LNCaP clone FGC (cell line): ENCODE results near the gene GBP1.

ENCODE experiments used
- DNase-seq: peaks from one replicate; pipeline ENCODE4 v3.0.0-alpha.2; 2011; ENCODE audit warnings: low read depth
- H3K4me3 ChIP-seq: 2 replicates; pipeline ENCODE4 v1.5.1; 2011; ENCODE audit warnings: mild to moderate bottlenecking, low read depth, low read length, control low read depth
- CTCF ChIP-seq: IDR thresholded peaks from 2 replicates; pipeline ENCODE4 v1.5.1; 2012; ENCODE audit warnings: mild to moderate bottlenecking; ENCODE audit not compliant: control insufficient read depth, insufficient read depth; ENCODE audit errors: extremely low read depth

Gene GBP1

GRCh38 chr1:89065079-89065868 lies at the start of gene GBP1:
Gene GBP1, minus strand, starts transcription at chr1:89065208. Its CDS starts 1,974 bp downstream, at chr1:89063234.
- no peak for DNase-seq

GRCh38 chr1:89114662-89115061 lies 49.7 kb upstream of the GBP1 start:
- TF ChIP-seq CTCF: no peak
- no peak for DNase-seq
- H3K4me3 ChIP-seq: no peak overlapping the region

More at GRCh38 chr1:89065079-89065868, at the start of gene GBP1:
- H3K4me3 ChIP-seq: no peak within 1 kb of the TSS
- no peak for TF ChIP-seq CTCF

GRCh38 chr1:89112871-89113613 lies 48.0 kb upstream of the GBP1 start:
- no peak for DNase-seq
- H3K4me3 ChIP-seq: no peak overlapping the region
- no peak for TF ChIP-seq CTCF

- no peak for TF ChIP-seq CTCF
- H3K4me3 ChIP-seq: no peak overlapping the region
- no peak for DNase-seq
Measured at GRCh38 chr1:89104687-89105086, 39.7 kb upstream of the GBP1 start.

GRCh38 chr1:89104147-89104546 lies 39.1 kb upstream of the GBP1 start:
- no peak overlapping the region for H3K4me3 ChIP-seq
- DNase-seq: no peak
- no peak for TF ChIP-seq CTCF

GRCh38 chr1:89102021-89102420 lies 37.0 kb upstream of the GBP1 start:
- no peak overlapping the region for H3K4me3 ChIP-seq
- no peak for TF ChIP-seq CTCF

More at GRCh38 chr1:89102021-89102420, 37.0 kb upstream of the GBP1 start:
- DNase-seq: no peak
